Head of caudate nucleus (tissue), 42 donors: ENCODE results near the gene SERPINC1.
"Not testable (repeated sequence)": the region's sequence is repeated elsewhere in the genome, so short reads cannot be mapped to it uniquely, and the experiment has no call there.

Experiments
- DNase-seq, 42 donors: peaks; one replicate each; pipeline versions ENCODE4 v3.0.0 to v3.0.0-alpha.2; 2020 to 2021; ENCODE audit warnings: mixed read lengths in 7 of 42
- intact Hi-C: fragments of 100-400 bp; cut with DNase I; formaldehyde crosslinking; loops from one replicate; pipeline ENCODE4 v1.15.0; 2022

The SERPINC1 gene

DNA sequence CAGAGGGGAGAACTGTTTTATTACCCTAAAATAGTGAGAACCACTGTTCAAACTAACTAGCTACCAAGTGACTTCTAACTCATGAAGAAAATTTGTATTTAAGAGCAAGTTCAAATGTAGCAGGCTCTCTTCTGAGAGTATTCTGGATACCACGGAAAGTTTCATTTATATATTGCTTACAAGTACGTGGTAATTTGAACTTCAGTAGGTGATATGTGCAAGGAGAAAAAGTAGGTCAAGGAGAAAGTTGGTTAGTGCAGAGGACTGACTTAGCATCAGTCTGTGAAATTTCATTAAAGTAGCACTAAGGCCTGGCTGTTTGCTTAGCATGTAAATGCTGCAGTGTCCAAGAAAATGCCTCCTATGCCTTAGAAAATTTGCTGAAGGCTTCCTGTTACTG lies 16.7 kb downstream of the SERPINC1 start:
- intact Hi-C loops = no loop called here
- no peak for DNase-seq

DNA sequence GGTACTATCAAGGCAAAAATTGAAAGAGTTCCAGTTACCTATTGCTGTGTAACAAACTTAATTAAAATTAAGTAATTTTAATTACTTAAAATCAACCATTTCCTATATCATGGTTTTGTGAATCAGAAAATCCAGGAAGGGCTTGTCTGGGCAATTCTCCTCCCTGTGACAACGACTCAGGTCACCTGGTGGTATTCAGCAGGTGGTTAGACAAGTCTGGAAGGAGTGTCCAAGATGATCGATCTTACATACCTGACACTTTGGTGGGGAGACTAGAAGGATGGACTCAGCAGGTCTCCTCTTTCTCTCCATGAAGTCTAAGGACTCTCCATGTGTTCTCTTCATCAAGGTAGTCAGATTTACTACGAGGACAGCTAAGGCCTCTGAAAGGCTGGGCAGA lies 22.9 kb downstream of the SERPINC1 start:
- no peak for DNase-seq
- intact Hi-C loops = no loop called here

DNA sequence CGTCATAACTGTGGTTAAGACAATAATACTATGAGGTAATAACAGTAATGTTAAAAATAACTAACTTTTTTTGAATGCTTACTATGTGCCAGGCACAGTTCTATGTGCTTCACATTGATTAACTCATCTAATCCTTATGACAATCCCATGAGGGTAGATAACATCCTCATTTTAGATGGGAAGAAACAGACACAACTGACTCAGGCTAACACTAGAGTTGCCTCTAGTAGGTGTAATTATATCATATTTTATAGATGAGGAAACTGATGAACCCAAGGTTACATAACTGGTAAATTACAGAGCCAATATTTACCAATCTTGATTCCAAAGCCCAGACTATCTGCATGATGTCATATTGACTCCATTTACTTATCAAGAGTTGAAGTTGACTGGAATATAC lies 23.5 kb downstream of the SERPINC1 start:
- DNase-seq = no peak
- intact Hi-C loops = no loop called here

DNA sequence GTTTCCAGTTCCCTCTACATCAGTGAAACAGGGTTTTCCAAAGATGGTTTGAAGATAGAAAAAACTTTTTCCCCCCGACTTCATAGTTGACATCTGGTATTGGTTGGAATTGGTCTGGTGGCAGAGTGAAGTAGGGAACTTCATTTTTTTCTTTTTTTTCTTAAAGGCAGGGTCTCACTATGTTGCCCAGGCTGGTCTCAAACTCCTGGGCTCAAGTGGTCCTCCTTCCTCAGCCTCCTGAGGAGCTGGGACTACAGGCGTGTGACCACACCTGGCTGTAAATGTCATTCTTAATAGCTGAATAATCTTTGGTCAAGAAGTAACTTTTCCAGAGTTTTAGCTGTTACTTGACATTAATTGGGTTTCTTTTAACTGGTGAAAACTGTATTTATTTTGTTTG lies 27.2 kb downstream of the SERPINC1 start:
- intact Hi-C loops = no loop called here

DNA sequence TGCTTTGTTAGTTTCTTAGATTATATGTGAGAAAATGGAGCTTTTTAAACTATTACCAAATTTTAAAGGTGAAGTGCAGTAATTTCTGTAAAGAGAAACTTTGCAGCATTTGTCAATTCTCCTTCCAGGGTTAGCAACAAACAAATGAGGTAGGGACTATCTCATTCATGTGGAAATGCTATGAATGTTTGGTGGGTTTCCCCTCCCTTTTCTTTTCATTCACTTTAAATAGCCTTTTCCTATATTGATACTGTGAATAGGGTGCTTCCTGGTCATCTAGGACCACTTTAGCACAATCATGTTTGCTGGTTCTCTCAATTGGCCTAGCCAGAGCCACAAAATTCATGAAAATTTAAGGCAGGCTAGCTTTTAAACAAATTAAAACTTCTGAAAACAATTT lies 28.4 kb downstream of the SERPINC1 start:
- no peak for DNase-seq
- intact Hi-C loops = no loop called here

More for the DNA sequence above, 27.2 kb downstream of the SERPINC1 start:
- DNase-seq = no peak

DNA sequence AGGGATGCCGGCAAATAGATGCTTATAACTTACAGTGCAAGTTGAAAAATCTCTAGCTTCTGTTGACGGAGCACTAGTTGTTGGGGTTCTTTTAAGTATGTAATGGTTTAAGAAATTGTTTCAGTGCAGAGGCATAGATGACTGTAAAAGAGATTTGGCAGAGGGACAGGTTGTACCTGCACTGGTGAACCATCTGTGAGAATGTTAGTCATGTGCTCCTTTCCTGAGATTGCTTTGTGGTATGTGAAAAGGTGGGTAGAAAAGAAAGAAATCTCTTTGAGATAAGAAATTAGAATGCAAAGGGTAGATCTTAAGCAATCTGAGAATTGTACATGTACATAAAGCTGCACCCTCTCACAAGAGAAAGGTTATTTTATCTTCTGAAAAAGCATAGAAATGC lies 29.5 kb downstream of the SERPINC1 start:
- intact Hi-C loops = no loop called here
- DNase-seq = no peak

DNA sequence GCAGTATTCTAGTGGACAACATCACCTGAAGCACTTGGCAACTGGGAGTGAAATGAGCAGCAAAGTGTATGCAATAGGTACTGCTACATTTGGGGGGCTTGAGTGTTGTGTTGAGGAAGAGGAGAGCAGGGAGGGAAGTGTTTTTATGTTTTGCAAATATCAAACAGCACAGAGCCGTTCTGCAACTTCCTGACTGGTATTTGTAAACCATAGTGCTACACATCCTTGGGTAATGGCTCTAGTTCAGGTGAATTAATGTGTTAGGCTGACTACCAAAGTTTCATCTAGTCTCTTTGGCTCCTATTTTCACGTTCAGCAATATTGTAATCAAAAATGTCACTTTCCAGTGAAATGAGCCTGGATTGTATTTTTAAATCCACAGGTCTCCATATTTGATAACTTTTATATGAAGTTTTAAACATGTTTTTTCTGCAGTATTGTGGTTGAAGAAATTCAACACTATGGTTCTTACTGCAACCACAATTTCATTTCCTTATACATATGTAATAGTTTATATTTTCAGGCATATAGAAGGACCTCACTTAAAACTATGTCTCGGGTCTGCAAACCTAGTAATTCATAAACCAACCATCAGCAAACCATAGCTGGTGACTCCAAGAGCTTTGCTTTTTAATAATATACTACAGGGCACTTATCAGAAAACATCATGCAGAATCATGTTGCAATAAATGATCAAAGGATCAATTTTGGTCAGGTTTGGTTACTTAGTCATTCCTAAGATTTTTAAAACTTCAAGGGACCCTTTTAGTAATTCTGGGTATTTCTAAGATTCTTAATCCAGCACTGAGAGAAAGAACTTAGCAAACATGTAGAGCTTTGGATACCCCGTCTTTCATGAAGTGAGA lies 30.1 kb downstream of the SERPINC1 start:
- no peak for DNase-seq
- intact Hi-C loops = no loop called here

DNA sequence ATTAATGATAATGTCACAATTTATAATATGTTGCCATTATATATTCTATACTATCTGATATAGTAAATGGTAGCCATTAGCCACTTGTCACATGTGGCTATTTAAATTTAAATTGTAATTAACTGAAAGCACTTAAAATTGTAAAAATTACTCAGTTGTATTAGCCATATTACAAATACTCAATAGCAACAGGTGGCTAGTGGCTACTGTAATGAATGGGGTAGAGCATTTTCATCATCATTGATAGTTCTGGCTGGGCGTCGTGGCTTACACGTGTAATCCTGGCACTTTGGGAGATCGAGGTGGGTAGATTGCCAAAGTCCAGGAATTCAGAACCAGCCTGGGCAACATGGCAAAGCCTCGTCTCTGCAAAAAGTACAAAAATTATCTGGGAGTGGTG lies 32.4 kb downstream of the SERPINC1 start:
- DNase-seq = no peak

DNA sequence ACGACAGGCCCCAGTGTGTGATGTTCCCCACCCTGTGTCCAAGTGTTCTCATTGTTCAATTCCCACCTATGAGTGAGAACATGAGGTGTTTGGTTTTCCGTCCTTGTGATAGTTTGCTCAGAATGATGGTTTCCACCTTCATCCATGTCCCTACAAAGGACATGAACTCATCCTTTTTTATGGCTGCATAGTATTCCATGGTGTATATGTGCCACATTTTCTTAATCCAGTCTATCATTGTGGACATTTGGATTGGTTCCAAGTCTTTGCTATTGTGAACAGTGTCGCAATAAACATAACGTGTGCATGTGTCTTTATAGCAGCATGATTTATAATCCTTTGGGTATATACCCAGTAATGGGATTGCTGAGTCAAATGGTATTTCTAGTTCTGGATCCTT lies 36.0 kb downstream of the SERPINC1 start:
- DNase-seq, intact Hi-C loops: not testable (repeated sequence)

More for the DNA sequence above, 32.4 kb downstream of the SERPINC1 start:
- intact Hi-C loops = no loop called here

DNA sequence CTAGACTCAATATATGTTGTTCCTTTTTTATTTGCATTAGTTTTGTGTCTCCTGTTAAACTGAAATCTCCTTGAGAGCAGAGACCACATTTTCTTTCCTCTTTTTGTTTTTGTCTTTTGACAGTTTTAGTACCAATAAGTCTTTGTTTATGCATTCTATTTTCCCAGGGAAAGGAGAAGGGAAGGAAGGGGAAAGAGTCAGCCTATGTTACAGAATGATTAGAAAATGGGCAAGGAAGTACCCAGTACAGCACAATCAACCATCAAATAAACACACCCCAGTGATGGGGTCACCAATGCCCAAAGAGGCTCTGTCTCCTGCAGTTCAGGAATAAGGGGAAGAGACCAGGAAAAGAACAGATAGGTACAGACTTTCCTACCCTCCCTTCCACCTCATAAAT lies 38.9 kb downstream of the SERPINC1 start:
- no peak for DNase-seq

DNA sequence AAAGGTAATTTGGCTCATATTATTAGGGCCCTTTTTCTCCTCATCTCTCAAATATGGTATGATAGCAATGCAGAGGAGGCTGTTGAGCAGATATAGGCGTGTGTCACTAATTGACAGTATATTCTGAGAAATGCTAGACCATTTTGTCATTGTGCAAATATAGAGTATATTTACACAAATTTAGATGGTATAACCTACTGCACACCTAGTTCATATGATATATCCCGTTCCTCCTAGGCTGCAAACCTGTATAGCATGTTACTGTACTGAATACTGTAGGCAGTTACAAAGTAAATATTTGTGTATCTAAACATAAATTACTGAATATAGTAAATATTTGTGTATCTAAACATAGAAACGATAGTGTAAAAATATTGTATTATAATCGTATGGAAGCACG lies 40.4 kb downstream of the SERPINC1 start:
- no peak for DNase-seq
- intact Hi-C loops = no loop called here

More for the DNA sequence above, 38.9 kb downstream of the SERPINC1 start:
- intact Hi-C loops = no loop called here

DNA sequence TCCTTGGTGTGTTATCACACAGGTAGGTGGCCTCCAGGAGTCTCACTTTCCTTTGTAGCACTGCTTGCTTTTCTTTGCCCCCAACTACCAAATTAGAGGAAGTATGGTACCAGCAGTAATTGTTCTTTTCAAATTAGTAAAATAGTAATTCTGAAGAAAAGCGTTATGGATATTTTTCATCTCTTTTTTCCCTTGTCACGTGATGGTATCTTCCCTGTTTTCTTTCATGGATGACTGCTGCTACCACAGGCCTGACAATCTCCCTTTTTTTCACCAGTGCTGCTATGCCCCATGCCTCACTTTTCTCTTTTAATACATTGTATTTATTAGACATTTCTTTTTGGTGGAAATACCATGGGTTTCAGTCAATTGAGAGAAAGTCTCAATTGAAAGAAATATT lies 45.6 kb downstream of the SERPINC1 start:
- DNase-seq = no peak
- intact Hi-C loops = no loop called here

DNA sequence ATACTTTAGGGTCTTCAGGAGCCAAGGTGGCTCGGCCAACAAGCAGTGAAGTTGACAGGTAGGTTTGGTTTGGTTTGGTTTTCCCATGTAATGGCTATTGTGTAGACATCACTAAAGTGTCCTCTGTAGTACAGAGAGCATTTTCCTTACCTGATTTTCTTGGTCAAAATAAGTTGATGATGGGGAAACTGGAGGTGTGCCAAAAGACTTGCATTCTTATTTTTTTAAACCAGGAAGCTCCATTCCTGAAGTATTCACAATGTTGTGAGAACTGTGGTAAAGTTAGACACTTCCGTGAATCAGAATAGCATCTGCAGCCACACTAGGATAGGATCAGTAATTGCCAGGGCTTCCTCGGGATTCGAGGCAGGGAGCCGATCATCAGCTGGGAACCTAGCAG lies 46.0 kb downstream of the SERPINC1 start:
- intact Hi-C loops = no loop called here
- no peak for DNase-seq

DNA sequence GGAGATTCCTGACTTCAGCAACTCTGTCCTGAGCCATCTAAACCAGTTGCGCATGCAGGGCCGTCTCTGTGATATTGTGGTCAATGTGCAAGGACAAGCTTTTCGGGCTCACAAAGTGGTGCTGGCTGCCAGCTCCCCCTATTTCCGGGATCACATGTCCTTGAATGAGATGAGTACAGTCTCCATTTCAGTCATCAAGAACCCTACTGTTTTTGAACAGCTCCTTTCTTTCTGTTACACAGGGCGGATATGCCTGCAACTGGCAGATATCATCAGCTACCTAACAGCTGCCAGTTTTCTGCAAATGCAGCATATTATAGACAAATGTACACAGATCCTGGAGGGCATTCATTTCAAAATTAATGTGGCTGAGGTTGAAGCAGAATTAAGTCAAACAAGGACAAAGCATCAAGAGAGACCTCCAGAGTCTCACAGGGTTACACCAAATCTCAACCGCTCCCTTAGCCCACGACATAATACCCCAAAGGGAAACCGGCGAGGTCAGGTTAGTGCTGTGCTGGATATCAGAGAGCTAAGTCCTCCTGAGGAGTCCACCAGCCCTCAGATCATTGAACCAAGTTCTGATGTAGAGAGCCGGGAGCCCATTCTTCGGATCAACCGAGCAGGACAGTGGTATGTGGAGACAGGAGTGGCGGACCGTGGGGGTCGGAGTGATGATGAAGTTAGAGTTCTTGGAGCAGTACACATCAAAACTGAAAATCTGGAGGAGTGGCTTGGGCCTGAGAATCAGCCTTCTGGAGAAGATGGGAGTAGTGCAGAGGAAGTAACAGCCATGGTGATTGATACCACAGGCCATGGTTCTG lies 46.7 kb downstream of the SERPINC1 start:
- intact Hi-C loops = no loop called here

DNA sequence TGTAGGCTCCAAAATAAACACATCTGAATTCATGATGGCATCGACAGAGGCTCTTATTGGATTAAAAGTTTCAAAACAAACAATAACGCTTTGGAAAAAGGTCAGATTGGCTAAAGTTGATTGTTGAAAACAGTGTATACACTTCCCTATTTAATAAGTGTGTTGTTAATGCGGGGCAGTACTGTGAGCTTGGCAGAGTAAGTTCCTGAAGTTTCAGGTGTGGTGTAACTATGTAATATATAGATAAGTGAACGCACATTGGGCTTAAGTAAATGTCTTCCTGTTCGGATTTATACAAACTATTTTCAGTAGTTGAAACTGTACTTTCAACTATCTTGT lies 48.1 kb downstream of the SERPINC1 start:
- no peak for DNase-seq
- intact Hi-C loops = loop anchor here (5.0 kb wide), 1 partner anchor 153 kb away; the partner anchor contains the start of gene RC3H1

More for the DNA sequence above, 46.7 kb downstream of the SERPINC1 start:
- DNase-seq = peak in 32 of 42 donors; percentile 11 to 85 (median 42)

DNA sequence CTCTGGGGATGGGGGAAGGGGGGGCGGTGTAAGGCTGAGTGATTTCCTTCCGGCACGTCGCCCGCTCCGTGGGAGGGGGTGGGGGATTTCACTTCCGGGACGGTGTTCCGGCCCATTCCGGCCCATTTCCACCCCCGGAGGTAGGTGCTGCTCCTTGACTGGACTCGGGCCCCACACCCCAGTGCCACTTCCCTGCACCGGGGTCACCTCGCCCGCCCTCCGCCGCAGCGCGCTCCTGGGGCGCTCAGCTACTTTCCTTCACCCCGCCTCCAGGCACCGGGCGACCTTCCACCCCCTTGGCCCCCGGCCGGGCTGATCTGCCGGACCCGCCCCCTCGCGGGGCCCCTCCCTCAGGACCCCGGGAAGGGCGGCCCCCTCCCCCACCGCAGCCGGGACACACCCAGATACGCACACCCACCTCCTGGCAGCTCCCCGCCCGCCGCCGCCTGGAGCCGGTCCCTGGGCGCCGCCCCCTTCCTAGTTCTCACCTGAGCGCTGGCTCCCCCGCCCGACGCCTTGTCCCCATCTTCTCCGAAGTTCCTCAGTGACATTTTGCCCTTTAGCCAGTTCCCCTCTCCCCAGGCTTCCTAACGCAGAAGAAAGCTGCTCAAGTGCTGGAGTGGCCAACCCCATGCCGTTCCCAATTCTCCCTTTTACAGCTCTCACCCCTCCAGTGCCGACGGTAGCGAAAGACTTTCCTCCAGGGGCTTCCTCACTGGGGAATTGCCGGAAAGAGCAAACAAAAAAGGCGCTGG lies 48.7 kb downstream of the SERPINC1 start, which contains the start of gene ZBTB37:
TSS of gene ZBTB37 (plus strand) at position 115 of the 755 bp plus-strand sequence. CDS start 1,846 bp downstream, outside the sequence.
- peak; percentile 47 to 89 (median 78) for DNase-seq
- intact Hi-C loops = loop anchor here (5.0 kb wide), 1 partner anchor 154 kb away; the partner anchor contains the start of gene RC3H1

DNA sequence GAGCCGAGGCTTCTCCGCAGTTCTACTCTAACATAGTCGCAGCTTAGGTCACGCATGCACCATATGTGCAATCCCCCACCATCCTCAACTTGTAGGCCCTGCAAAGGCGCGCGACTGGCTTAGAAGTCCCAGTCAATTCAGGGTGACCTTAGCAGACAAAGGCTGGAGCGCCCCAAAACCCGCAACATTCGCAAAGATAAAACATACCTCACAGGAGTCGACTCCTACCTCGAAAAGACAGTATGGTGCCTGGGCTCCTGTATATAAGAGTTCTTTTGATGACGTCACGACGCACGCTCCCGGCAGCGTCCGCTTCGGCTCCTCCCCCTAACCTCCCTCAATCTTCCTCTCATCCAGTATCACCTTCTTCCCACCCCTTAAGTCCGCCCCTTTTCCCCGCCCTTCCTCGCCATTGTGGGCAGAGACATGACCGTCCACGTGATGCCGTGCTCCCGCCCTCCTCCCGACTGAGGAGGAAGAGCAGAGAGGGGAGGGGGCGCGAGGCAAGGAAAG lies 49.3 kb downstream of the SERPINC1 start, which contains the start of gene GAS5:
TSS of gene GAS5 (minus strand) at position 237 of the 513 bp plus-strand sequence.
- intact Hi-C loops = loop anchor here (5.0 kb wide), 1 partner anchor 154 kb away; the partner anchor contains the start of gene RC3H1
- DNase-seq = peak; percentile 92 to 100 (median 98)

DNA sequence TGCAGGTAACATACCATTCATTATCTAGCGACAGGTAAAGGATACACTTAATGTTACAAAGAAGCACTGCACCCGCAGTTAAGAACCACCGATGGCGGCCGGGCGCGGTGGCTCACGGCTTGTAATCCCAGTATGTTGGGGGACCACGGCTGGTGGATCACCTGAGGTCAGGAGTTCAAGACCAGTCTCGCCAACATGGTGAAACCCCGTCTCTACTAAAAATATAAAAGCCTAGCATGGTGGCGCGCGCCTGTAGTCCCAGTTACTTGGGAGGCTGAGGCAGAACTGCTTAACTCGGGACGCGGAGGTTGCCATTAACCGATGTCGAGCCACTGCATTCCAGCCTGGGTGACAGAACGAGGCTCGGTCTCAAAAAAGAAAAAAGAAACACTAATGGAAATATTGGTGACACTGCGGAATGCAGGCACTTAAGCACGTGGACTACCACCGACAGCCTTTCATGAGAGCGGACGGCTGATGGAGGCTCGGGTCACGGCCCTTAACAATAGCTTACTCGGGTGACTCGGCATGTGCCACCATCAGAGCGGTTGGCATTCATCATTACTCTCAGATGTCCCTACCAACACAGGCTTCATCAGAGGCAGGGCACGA lies 49.9 kb downstream of the SERPINC1 start:
- intact Hi-C loops = loop anchor here (5.0 kb wide), 1 partner anchor 155 kb away; the partner anchor contains the start of gene RC3H1
- peak in 9 of 42 donors; percentile 5 to 60 (median 30) for DNase-seq
